Measurements from ENCODE around the gene ASB18. TPM values are rescaled to one million over a fixed set of nuclear protein-coding genes. Genes with fewer than 3 reads are reported as not detected.

ASB18 gene
- total and polyA plus RNA-seq, 2 of the 13 experiments (the other 11 are each of a cell fraction or from before 2014, with no cell fraction given) = not detected

- no peaks in the 10 kb centered on the region for H3K79me2 ChIP-seq (ENCODE audit: insufficient read depth, low read length)
- DNase-seq (ENCODE audit: low spot score) = no peak
- ChIA-PET POLR2A (no interaction called here), CTCF (ENCODE audit: low intra/inter-chr PET ratio, low total read pairs) (no interaction called here)
- no peak for ATAC-seq
- H3K27me3 ChIP-seq (ENCODE audit: control insufficient read depth in 1 of 2, insufficient read depth in 2 of 2, low read length in 2 of 2) = peaks cover 40 to 100% of the 10 kb centered on the region in 2 experiments
- peaks cover 19% of the 10 kb centered on the region for H3K4me1 ChIP-seq (ENCODE audit: insufficient read depth, low read length)
- 53% methylated on average over 36 of the region's 36 CpGs for WGBS (ENCODE audit: low lambda C conversion rate)
- in situ Hi-C loops (cut with HindIII; ENCODE audit: extremely low pct_ligation_motif_present, low pct_unique_long_range_greater_than_20kb) (no loop called here), intact Hi-C loops (cut with micrococcal nuclease; ENCODE audit: unreplicated experiment) (no loop called here)
- H2AFZ ChIP-seq (ENCODE audit: low read length) = no peak overlapping the region
- H4K20me1 ChIP-seq (ENCODE audit: insufficient read depth, low read length) = peaks cover 23% of the 10 kb centered on the region
- BruUV-seq (replicated peaks) = no TSS peak
- FAIRE-seq = no peak
- TF ChIP-seq CSRNP2 (CRISPR knock-in tag; conservative IDR thresholded peaks at IDR 0.05; ENCODE audit: low read depth) (no peak), ZNF124 (CRISPR knock-in tag; IDR thresholded peaks at IDR 0.05) (no peak), SMC3 (IDR thresholded peaks at IDR 0.05; ENCODE audit: low read length) (no peak), EZH2 (conservative IDR thresholded peaks at IDR 0.05; ENCODE audit: low read depth, low read length) (peak; percentile 60; the same call in 1 of the 2 replicates)
- no peak overlapping the region for H3K4me2 ChIP-seq (ENCODE audit: low read depth, low read length)
- no peak overlapping the region for H3K9ac ChIP-seq (ENCODE audit: insufficient read depth, low read depth, low read length)
- H3K27ac ChIP-seq (ENCODE audit: extremely low read length, insufficient read depth, low read length) = no peak overlapping the region
- H3K36me3 ChIP-seq (replicated peaks in 1 of 2; ENCODE audit: control insufficient read depth in 1 of 2, insufficient read depth in 2 of 2, low read length in 2 of 2) = no peaks in the 10 kb centered on the region
- H3K4me3 ChIP-seq (replicated peaks in 1 of 3; ENCODE audit: insufficient read depth in 1 of 3, low read depth in 2 of 3, low read length in 3 of 3) = no peak overlapping the region
- H3K9me3 ChIP-seq (ENCODE audit: low read length) = no peaks in the 10 kb centered on the region
Observed at GRCh38 chr2:236169151-236169721, 95.0 kb downstream of the ASB18 start.

- BruUV-seq (replicated peaks) = no TSS peak
- Histone ChIP-seq H3K79me2 (ENCODE audit: insufficient read depth, low read length) (no peaks in the 10 kb centered on the region), H3K27me3 (ENCODE audit: control insufficient read depth in 1 of 2, insufficient read depth in 2 of 2, low read length in 2 of 2) (peaks cover 35 to 100% of the 10 kb centered on the region in 2 experiments), H3K27ac (ENCODE audit: extremely low read length, insufficient read depth, low read length) (no peak within 1 kb of the TSS), H3K4me3 (replicated peaks in 1 of 3; ENCODE audit: insufficient read depth in 1 of 3, low read depth in 2 of 3, low read length in 3 of 3) (peak within 1 kb of the TSS; percentile 53 to 72 (median 54); a peak in 4 of 6 replicates), H3K9ac (ENCODE audit: insufficient read depth, low read depth, low read length) (no peak within 1 kb of the TSS), H3K4me1 (ENCODE audit: insufficient read depth, low read length) (peaks cover 19% of the 10 kb centered on the region), H3K36me3 (replicated peaks in 1 of 2; ENCODE audit: control insufficient read depth in 1 of 2, insufficient read depth in 2 of 2, low read length in 2 of 2) (no peaks in the 10 kb centered on the region), H2AFZ (ENCODE audit: low read length) (no peak within 1 kb of the TSS), H3K4me2 (ENCODE audit: low read depth, low read length) (peak within 1 kb of the TSS; percentile 84), H3K9me3 (ENCODE audit: low read length) (no peaks in the 10 kb centered on the region), H4K20me1 (ENCODE audit: insufficient read depth, low read length) (peaks cover 21% of the 10 kb centered on the region)
- ChIA-PET CTCF (ENCODE audit: low intra/inter-chr PET ratio, low total read pairs) (no interaction called here), POLR2A (no interaction called here)
- FAIRE-seq = no peak
- in situ Hi-C loops (cut with HindIII; ENCODE audit: extremely low pct_ligation_motif_present, low pct_unique_long_range_greater_than_20kb) (no loop called here), intact Hi-C loops (cut with micrococcal nuclease; ENCODE audit: unreplicated experiment) (no loop called here)
- peak; percentile 43; the same call in 1 of the 2 replicates for TF ChIP-seq ZBTB33 (CRISPR knock-in tag; IDR thresholded peaks at IDR 0.05)
- TF ChIP-seq ZNF225 (CRISPR knock-in tag; IDR thresholded peaks at IDR 0.05) = no peak
- TF ChIP-seq SALL2 (CRISPR knock-in tag; IDR thresholded peaks at IDR 0.05) = no peak
- TF ChIP-seq REL (CRISPR knock-in tag; conservative IDR thresholded peaks at IDR 0.05) = no peak
- no peak for DNase-seq (ENCODE audit: low spot score)
- no peak for ATAC-seq
- 67% methylated on average over 80 of the region's 105 CpGs for WGBS (ENCODE audit: low lambda C conversion rate)
Observed at GRCh38 chr2:236168110-236169080, 95.8 kb downstream of the ASB18 start, which contains the start of gene GBX2. Gene GBX2 (minus strand): TSS chr2:236168386. CDS start chr2:236167971, 415 bp downstream.
